C4-2B (cell line): ENCODE measurements around the gene DHX38.
A peak's percentile ranks its signal among the peaks of the same experiment; 100 is the strongest.

Experiments
- H3K27ac ChIP-seq: fragments of 450-650 bp; 2 replicates; pipeline ENCODE4 v1.5.1; 2017
- ZFX ChIP-seq: fragments of 450-650 bp; IDR thresholded peaks from 2 replicates; pipeline ENCODE4 v1.6.1; 2017
- TF ChIP-seq, protein P1 (sequence below): fragments of 450-650 bp; conservative IDR thresholded peaks from 2 replicates; pipeline ENCODE4 v1.5.1; 2017; ENCODE audit warnings: mild to moderate bottlenecking

Gene DHX38

GRCh38 chr16:72138064-72138572 is 44.5 kb downstream of the DHX38 start:
- no peak overlapping the region for H3K27ac ChIP-seq
- no peak for TF ChIP-seq ZFX
- TF ChIP-seq, protein P1, sequence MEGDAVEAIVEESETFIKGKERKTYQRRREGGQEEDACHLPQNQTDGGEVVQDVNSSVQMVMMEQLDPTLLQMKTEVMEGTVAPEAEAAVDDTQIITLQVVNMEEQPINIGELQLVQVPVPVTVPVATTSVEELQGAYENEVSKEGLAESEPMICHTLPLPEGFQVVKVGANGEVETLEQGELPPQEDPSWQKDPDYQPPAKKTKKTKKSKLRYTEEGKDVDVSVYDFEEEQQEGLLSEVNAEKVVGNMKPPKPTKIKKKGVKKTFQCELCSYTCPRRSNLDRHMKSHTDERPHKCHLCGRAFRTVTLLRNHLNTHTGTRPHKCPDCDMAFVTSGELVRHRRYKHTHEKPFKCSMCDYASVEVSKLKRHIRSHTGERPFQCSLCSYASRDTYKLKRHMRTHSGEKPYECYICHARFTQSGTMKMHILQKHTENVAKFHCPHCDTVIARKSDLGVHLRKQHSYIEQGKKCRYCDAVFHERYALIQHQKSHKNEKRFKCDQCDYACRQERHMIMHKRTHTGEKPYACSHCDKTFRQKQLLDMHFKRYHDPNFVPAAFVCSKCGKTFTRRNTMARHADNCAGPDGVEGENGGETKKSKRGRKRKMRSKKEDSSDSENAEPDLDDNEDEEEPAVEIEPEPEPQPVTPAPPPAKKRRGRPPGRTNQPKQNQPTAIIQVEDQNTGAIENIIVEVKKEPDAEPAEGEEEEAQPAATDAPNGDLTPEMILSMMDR = no peak

- TF ChIP-seq, protein P1 = no peak
- no peak for TF ChIP-seq ZFX
- H3K27ac ChIP-seq = no peak overlapping the region
Observed at GRCh38 chr16:72139908-72140307, 46.3 kb downstream of the DHX38 start.

DNA sequence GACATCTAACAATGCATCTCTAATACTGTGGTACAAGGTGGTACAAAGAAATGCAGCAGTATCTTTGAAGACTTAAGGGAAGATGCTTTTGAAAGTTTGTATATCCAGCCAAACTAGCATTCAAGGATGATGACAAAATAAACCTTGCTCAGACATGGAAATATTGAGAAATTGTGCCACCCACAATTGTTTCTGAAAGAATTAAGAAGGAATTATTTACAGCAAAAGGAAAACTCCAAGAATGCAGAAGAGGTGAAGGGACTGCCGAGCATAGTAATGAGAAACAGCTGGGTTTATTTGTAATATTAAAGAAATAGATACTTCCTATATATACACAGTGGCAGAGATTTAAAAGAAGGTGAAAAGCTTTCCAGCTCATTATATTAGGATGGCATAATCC is 48.8 kb downstream of the DHX38 start:
- TF ChIP-seq, protein P1 = no peak
- TF ChIP-seq ZFX = no peak
- no peak overlapping the region for H3K27ac ChIP-seq

DNA sequence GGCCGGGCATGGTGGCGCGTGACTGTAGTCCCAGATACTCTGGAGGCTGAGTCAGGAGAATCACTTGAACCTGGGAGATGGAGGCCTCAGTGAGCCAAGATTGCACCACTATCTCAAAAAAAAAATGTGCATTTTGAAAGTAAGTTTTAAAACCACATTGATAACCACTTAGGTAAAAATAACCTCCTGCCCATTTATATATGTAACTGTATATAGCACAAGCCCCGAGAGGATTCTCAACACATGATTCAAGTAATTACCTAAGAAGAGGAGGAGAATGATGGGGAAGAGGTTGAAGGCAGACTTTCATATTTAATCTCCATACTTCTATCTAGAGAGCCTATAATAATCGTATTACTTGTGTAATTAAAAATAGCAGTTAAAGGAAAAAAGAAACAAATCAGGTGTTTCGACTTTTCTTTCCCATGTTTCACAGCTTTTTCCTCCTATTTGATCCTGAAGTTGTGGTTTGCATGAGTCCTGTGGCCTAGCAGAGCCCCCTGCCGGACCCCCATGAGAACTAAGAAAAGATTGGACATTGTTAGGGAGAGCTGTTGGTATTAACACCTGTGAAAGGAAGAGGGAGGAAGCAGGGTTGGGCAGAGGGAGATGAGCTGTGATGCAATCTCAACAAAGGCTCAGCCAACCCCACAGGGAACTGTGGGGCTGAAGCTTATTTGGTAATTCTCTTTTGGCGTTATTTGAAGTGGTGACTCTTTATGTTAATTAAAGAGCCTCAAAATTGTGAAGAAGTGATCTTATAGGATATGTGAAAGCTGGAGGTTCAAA is 56.2 kb downstream of the DHX38 start:
- no peak for TF ChIP-seq ZFX
- TF ChIP-seq, protein P1 = peak; percentile 22
- H3K27ac ChIP-seq = no peak overlapping the region

DNA sequence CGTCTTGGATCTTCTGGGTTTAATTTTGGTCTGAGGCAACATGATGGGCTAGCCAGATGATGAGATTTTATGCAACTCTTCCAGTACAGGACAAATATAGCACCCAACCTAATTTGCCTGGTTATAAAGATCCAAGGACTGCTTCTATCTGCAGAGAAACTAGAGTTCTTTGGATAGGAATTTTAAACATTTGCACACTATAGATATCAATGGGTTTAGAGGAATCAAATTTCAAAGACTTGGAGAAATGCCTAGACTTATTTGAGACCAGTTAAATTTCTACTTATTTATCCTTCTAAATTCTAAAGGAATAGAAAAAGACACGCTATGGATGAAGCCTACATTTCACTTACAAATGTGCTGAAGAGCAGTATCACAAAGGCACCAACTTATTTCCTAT is 65.7 kb downstream of the DHX38 start:
- TF ChIP-seq, protein P1 = no peak
- TF ChIP-seq ZFX = no peak
- no peak overlapping the region for H3K27ac ChIP-seq

DNA sequence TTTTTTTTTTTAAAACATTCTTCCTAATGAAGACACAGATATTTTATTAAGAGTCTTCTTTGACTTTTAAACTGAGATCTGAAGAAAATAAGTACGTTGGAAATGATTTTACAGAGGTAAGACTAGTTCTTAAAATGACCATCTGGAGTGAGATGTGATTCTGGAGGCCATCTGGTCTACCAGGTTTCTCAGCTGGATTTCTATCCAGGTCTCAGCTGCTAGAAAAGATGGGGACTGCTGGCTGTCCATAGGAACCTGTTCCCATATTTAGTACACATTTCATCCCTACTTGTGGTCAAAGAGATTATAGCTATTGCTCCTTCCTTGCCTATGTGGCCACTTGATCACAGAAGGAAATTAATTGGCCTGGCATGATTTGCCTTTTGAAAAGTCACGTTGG is 66.2 kb downstream of the DHX38 start:
- H3K27ac ChIP-seq = no peak overlapping the region
- TF ChIP-seq, protein P1 = no peak
- no peak for TF ChIP-seq ZFX

DNA sequence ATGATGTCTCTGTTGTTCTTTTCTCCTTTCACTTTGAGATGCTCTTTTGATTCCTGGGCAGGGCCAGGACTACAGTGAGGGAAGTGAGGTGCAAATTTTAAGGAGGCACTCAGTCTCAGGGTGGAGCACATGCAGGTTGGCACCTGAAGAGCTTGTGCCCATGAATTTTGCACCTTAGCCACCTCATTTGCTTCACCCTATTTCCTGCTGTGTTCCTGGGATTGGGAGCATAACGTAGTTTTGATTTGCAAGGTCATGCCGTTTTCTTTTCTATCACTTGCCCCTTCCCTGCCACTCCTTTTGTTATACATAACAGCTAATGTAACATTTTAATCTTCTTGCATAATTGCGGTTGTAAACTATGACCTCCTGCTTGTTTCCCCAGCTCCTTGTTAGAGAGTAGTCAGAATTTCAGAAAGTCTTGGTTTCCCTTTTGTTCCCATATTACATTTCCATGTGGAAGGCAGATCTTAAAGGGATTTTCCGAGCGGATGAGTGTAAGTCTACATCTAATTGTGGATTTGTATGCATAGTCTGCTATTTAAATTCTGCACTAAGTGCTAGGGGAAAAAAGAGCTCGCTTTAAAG is 68.6 kb downstream of the DHX38 start:
- no peak overlapping the region for H3K27ac ChIP-seq

More for the DNA sequence above, 68.6 kb downstream of the DHX38 start:
- TF ChIP-seq ZFX = no peak
- TF ChIP-seq, protein P1 = no peak
